Activated T-helper 1 cell treated with anti-CD3 and anti-CD28 coated beads, Interleukin-2, amount 50 U/mL, for 16 hours (primary cell): ENCODE measurements around the gene RRAGC.
"Not testable (repeated sequence)": the region's sequence is repeated elsewhere in the genome, so short reads cannot be mapped to it uniquely, and the experiment has no call there.

ENCODE experiments used
- DNase-seq, 2 donors: peaks; one replicate each; pipeline ENCODE4 v3.0.0-alpha.2; 2020; ENCODE audit warnings: low read depth in 1 of 2, low spot score in 1 of 2

Gene RRAGC

GRCh38 chr1:38858833-38859560 is 575 bp downstream of the RRAGC start:
- DNase-seq = peak in 1 of 2 donors; percentile 25

GRCh38 chr1:38852780-38853179 is 6.8 kb downstream of the RRAGC start:
- DNase-seq = no peak

- no peak for DNase-seq
Observed at GRCh38 chr1:38848071-38848470, 11.5 kb downstream of the RRAGC start.

- DNase-seq = no peak
Observed at GRCh38 chr1:38846210-38846609, 13.4 kb downstream of the RRAGC start.

GRCh38 chr1:38845088-38845487 is 14.5 kb downstream of the RRAGC start:
- DNase-seq = not testable (repeated sequence)

- DNase-seq = no peak
Observed at GRCh38 chr1:38840281-38840680, 19.3 kb downstream of the RRAGC start.

GRCh38 chr1:38839363-38839762 is 20.2 kb downstream of the RRAGC start:
- DNase-seq = no peak

GRCh38 chr1:38836316-38836715 is 23.3 kb downstream of the RRAGC start:
- DNase-seq = not testable (repeated sequence)

GRCh38 chr1:38834937-38835827 is 24.4 kb downstream of the RRAGC start:
- no peak for DNase-seq

GRCh38 chr1:38834221-38834782 is 25.3 kb downstream of the RRAGC start:
- DNase-seq = no peak

- DNase-seq = no peak
Observed at GRCh38 chr1:38833146-38833545, 26.4 kb downstream of the RRAGC start.

- DNase-seq = no peak
Observed at GRCh38 chr1:38832370-38832734, 27.2 kb downstream of the RRAGC start.

- no peak for DNase-seq
Observed at GRCh38 chr1:38831731-38832369, 27.7 kb downstream of the RRAGC start.

- DNase-seq = no peak
Observed at GRCh38 chr1:38829368-38829767, 30.2 kb downstream of the RRAGC start.

GRCh38 chr1:38827318-38827717 is 32.3 kb downstream of the RRAGC start:
- DNase-seq = no peak

GRCh38 chr1:38826886-38827285 is 32.7 kb downstream of the RRAGC start:
- DNase-seq = no peak

GRCh38 chr1:38826262-38826661 is 33.3 kb downstream of the RRAGC start:
- DNase-seq = no peak

- DNase-seq = no peak
Observed at GRCh38 chr1:38820860-38821259, 38.7 kb downstream of the RRAGC start.

- no peak for DNase-seq
Observed at GRCh38 chr1:38819516-38819915, 40.1 kb downstream of the RRAGC start.

- DNase-seq = no peak
Observed at GRCh38 chr1:38819040-38819439, 40.5 kb downstream of the RRAGC start.

GRCh38 chr1:38818175-38818976 is 41.2 kb downstream of the RRAGC start:
- DNase-seq = peak in 1 of 2 donors; percentile 24
